ENCODE measurements around the gene ATMIN. TPM values are rescaled to one million over a fixed set of nuclear protein-coding genes. Genes with fewer than 3 reads are reported as not detected.

ATMIN gene
- total and polyA plus RNA-seq, 4 donors = 41.1 to 64.6 (median 58.0) TPM

DNA sequence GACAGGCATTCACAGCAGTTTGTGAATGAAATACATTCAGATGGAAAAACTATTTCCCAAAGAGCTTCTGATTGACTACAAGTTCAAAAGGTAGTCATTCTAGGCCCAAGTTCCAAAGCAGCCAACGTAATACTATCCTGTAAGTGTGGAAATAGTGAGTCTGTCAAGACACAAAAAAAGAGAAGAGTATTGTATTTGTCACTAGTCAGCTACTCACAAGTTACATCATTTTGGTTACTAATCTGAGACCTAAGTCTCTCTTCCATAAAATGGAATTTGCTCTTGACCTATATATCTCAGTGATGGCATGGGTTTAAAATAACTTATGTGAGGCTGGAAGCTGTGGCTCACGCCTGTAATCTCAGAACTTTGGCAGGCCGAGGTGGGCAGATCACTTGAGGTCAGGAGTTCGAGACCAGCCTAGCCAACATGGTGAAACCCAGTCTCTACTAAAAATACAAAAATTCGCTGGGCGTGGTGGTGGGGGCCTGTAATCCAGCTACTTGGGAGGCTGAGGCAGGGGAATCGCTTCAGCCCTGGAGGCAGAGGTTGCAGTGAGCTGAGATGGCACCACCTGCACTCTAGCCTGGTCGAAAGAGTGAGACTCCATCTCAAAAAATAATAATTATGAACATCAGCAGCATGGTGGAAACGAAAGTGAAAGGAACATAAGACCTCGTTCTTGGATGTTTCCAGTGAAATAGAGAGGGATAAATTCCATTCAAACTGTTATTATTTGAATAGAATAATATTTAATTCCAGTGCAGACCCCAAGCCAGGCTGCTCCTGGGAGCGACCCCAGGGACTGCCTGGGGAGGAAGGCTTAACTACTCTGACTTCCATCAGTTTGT is 31.8 kb upstream of the ATMIN start:
- 100% methylated on average over 1 of the region's 11 CpGs for WGBS (ENCODE audit: insufficient coverage)
- Histone ChIP-seq H3K4me3 (ENCODE audit: low read depth, low read length) (no peak overlapping the region), H3K9me3 (ENCODE audit: control insufficient read depth, insufficient read depth, low read length) (no peaks in the 10 kb centered on the region), H3K27me3 (ENCODE audit: control insufficient read depth, insufficient read depth, low read length) (no peaks in the 10 kb centered on the region), H3K27ac (ENCODE audit: low read depth, low read length) (no peak overlapping the region), H3K4me1 (ENCODE audit: control insufficient read depth, insufficient read depth, low read length) (peaks cover 19% of the 10 kb centered on the region), H3K36me3 (ENCODE audit: control insufficient read depth, insufficient read depth, low read length) (no peaks in the 10 kb centered on the region)
- DNase-seq (ENCODE audit: low read depth in 4 of 6, low spot score in 6 of 6) = no peak

DNA sequence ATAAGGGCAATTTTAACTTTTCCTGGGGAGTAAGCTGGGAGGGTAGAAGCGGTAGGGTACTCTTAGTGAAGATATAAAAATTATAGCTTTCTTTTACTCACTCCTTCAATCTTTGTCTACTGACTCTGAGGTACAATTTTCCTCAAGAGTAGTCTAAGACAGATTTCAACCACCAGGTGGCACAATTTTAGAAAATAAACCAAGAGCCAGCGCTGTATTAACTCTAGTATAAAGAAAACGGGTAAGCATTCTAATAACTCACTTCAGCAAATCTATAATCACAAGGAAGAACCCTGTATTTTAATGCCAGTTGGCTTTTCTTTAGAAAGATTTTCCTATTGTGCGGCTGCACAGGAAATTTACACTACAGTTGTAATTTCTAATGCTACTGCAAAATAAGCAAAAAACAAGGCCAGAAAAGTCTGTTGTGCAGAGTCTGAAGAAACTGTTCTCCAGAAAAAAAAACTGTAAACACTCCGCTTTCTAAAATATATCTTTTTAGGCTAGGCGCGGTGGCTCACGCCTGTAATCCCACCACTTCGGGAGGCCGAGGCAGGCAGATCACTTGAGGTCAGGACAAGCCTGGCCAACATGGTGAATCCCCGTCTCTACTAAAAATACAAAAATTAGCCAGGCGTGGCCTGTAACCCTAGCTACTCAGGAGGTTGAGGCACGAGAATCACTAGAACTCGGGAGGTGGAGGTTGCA is 30.8 kb upstream of the ATMIN start:
- no peaks in the 10 kb centered on the region for H3K27me3 ChIP-seq (ENCODE audit: control insufficient read depth, insufficient read depth, low read length)
- H3K36me3 ChIP-seq (ENCODE audit: control insufficient read depth, insufficient read depth, low read length) = no peaks in the 10 kb centered on the region
- no peak overlapping the region for H3K4me3 ChIP-seq (ENCODE audit: low read depth, low read length)
- DNase-seq (ENCODE audit: low read depth in 4 of 6, low spot score in 6 of 6) = peak in 5 of 6 donors; percentile 50 to 92 (median 64)
- WGBS (ENCODE audit: insufficient coverage) = 80% methylated on average over 7 of the region's 14 CpGs
- H3K4me1 ChIP-seq (ENCODE audit: control insufficient read depth, insufficient read depth, low read length) = peaks cover 19% of the 10 kb centered on the region
- H3K27ac ChIP-seq (ENCODE audit: low read depth, low read length) = peak overlapping the region; percentile 42
- no peaks in the 10 kb centered on the region for H3K9me3 ChIP-seq (ENCODE audit: control insufficient read depth, insufficient read depth, low read length)

DNA sequence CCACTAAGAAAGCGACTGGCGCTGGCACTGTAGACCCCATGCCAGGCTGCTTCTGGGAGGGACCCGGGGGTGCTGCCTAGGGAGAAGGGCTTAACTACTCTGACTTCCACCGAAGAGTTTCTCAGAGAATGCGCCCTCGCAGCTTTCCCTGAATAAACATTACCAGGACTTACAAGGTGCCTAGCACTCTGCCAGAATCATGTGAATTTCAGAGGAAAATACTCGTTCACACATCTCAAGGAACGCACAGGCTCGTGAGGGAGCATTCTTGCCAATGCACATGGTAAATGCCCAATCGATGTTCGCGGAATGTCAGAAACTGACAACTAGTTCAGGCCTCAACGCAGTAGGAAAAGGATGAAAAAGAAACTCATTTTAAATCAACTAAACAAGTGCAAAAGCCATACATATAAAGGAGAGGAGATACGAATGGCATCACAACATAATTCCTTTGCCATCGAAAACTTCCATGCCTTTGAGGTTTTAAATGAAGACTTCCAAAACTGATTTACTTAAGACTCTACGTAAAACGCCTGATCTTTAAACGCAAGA is 30.0 kb upstream of the ATMIN start:
- Histone ChIP-seq H3K27ac (ENCODE audit: low read depth, low read length) (peak overlapping the region; percentile 99), H3K36me3 (ENCODE audit: control insufficient read depth, insufficient read depth, low read length) (no peaks in the 10 kb centered on the region), H3K4me3 (ENCODE audit: low read depth, low read length) (peak overlapping the region; percentile 86), H3K27me3 (ENCODE audit: control insufficient read depth, insufficient read depth, low read length) (no peaks in the 10 kb centered on the region), H3K9me3 (ENCODE audit: control insufficient read depth, insufficient read depth, low read length) (no peaks in the 10 kb centered on the region), H3K4me1 (ENCODE audit: control insufficient read depth, insufficient read depth, low read length) (peaks cover 19% of the 10 kb centered on the region)
- DNase-seq (ENCODE audit: low read depth in 4 of 6, low spot score in 6 of 6) = peak in 2 of 6 donors; percentile 10 to 70
- 15% methylated on average over 6 of the region's 18 CpGs for WGBS (ENCODE audit: insufficient coverage)

DNA sequence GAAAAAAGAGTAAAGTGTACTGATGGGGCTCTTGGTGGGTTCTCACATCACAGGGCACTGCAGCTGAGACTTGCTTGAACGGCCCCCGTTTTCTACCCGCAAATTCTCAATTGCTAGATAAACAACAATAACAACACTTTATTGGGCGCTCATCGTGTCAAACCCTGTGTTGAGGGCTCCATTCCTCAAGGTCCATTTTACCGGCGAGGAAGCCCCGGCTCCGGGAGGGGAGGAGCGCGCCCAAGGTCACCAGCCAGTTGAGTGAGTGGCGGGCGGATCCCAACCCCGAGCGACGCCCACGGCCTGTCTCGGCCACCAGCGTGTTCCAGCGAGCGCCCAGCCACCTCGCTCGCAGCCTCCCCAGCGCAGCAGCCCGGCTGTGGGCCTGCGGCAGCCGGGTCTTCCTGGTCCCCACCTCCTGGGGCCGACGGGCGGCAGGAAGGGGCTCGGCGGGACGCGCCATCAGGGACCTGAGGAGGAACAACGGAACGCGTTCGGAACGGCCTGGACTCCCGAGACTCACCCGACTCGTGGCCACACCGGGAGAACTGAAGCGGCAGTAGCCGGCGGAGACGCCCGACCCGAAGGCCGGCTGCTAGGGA is 29.3 kb upstream of the ATMIN start:
- DNase-seq (ENCODE audit: low read depth in 4 of 6, low spot score in 6 of 6) = peak in 1 of 6 donors; percentile 28
- under 1% methylated on average over 50 of the region's 50 CpGs for WGBS (ENCODE audit: insufficient coverage)

DNA sequence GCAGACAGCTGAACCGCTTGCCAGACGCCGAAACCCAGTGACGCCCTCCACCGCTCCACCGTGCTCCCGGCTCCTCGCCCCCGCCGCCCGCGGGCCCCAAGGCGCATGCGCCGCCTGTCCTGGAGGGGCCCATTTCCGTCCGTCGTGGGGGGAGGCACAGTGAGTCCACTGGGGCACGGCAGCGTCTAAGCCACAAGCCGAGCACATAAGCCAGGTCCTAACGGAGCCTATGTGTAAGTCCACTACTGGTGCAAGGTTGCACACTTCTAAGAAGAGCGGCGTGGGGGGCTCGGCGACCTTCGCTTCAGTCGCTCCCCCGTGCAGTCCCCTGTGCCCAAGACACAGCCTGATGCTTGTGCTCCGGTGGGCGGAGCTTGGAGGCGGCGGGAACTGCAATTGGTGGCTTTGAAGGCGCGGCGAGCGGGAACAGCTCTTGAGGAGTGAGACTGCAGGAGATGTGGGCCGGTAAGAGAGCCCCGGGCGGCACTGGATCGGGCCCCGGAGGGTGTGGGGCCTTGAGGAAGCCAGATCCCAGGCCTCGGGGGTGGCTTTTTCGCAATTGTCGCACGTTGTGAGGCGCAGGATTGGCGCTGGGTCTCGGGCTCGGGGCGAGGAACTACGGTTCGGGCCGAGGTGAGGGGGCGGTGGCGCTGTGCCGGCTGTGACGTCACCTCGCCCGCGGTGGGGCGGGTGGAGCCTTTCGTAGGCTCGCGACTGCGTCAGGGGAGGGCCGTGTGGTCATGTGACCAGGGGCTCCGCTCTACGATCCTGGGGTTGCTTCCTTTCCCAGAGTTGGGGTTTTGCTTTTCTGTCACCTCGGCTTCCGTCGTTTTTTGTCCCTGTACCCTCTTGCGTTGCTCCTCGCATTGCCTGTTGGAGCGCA is 28.6 kb upstream of the ATMIN start, which contains the start of the genes CENPN and CMC2:
TSS of gene CENPN (plus strand) at position 402 of the 883 bp plus-strand sequence. CDS start 4,726 bp downstream, outside the sequence.
TSS of gene CMC2 (minus strand) at position 73 of the 883 bp plus-strand sequence. CDS start 9,491 bp downstream, outside the sequence.
- H3K9me3 ChIP-seq (ENCODE audit: control insufficient read depth, insufficient read depth, low read length) = no peaks in the 10 kb centered on the region
- under 1% methylated on average over 75 of the region's 75 CpGs for WGBS (ENCODE audit: insufficient coverage)
- no peaks in the 10 kb centered on the region for H3K36me3 ChIP-seq (ENCODE audit: control insufficient read depth, insufficient read depth, low read length)
- H3K4me3 ChIP-seq (ENCODE audit: low read depth, low read length) = peak within 1 kb of the TSS; percentile 86
- peak within 1 kb of the TSS; percentile 99 for H3K27ac ChIP-seq (ENCODE audit: low read depth, low read length)
- no peaks in the 10 kb centered on the region for H3K27me3 ChIP-seq (ENCODE audit: control insufficient read depth, insufficient read depth, low read length)
- DNase-seq (ENCODE audit: low read depth in 4 of 6, low spot score in 6 of 6) = peak; percentile 96 to 100 (median 98)
- peaks cover 19% of the 10 kb centered on the region for H3K4me1 ChIP-seq (ENCODE audit: control insufficient read depth, insufficient read depth, low read length)

More for the DNA sequence above, 29.3 kb upstream of the ATMIN start:
- Histone ChIP-seq H3K9me3 (ENCODE audit: control insufficient read depth, insufficient read depth, low read length) (no peaks in the 10 kb centered on the region), H3K27ac (ENCODE audit: low read depth, low read length) (peak overlapping the region; percentile 99), H3K4me3 (ENCODE audit: low read depth, low read length) (peak overlapping the region; percentile 86), H3K27me3 (ENCODE audit: control insufficient read depth, insufficient read depth, low read length) (no peaks in the 10 kb centered on the region), H3K4me1 (ENCODE audit: control insufficient read depth, insufficient read depth, low read length) (peaks cover 19% of the 10 kb centered on the region), H3K36me3 (ENCODE audit: control insufficient read depth, insufficient read depth, low read length) (no peaks in the 10 kb centered on the region)

DNA sequence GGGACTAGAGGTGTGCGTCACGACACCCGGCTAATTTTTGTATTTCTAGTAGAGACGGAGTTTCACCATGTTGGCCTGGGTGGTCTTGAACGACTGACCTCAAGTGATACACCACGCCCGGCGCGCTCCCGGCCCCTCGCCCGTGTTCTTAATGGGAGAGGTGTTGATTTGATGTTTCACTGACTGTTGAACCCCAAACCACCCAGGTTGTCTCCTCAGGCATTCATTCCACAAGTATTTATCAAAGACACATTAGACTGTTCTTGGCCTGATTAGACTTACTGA is 27.2 kb upstream of the ATMIN start:
- no peaks in the 10 kb centered on the region for H3K27me3 ChIP-seq (ENCODE audit: control insufficient read depth, insufficient read depth, low read length)
- H3K4me3 ChIP-seq (ENCODE audit: low read depth, low read length) = no peak overlapping the region
- no peaks in the 10 kb centered on the region for H3K36me3 ChIP-seq (ENCODE audit: control insufficient read depth, insufficient read depth, low read length)
- no peak overlapping the region for H3K27ac ChIP-seq (ENCODE audit: low read depth, low read length)
- no peaks in the 10 kb centered on the region for H3K9me3 ChIP-seq (ENCODE audit: control insufficient read depth, insufficient read depth, low read length)
- H3K4me1 ChIP-seq (ENCODE audit: control insufficient read depth, insufficient read depth, low read length) = peaks cover 19% of the 10 kb centered on the region
- no peak for DNase-seq (ENCODE audit: low read depth in 4 of 6, low spot score in 6 of 6)
- 96% methylated on average over 4 of the region's 12 CpGs for WGBS (ENCODE audit: insufficient coverage)

DNA sequence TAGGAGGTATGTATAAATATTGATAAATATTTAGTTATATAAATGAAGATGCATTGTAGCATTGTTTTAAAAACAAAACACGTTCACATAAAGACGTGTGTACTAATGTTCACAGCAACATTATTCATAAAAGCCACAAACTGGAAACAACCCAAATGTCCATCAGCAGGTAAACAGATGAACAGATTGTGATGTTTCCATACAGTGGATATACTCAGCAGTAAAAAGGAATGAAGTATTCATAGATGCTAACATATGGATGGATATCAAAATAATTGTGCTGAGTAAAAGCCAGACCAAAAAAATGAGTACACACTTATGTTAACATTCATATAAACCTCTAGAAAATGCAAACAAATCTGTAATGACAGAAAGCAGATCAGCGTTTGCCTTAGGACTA is 22.7 kb upstream of the ATMIN start:
- no peak overlapping the region for H3K4me3 ChIP-seq (ENCODE audit: low read depth, low read length)
- no peak for DNase-seq (ENCODE audit: low read depth in 4 of 6, low spot score in 6 of 6)
- H3K36me3 ChIP-seq (ENCODE audit: control insufficient read depth, insufficient read depth, low read length) = peaks cover 7% of the 10 kb centered on the region
- H3K4me1 ChIP-seq (ENCODE audit: control insufficient read depth, insufficient read depth, low read length) = peaks cover 7% of the 10 kb centered on the region
- WGBS (ENCODE audit: insufficient coverage) = 100% methylated on average over 1 of the region's 3 CpGs
- no peaks in the 10 kb centered on the region for H3K27me3 ChIP-seq (ENCODE audit: control insufficient read depth, insufficient read depth, low read length)
- no peaks in the 10 kb centered on the region for H3K9me3 ChIP-seq (ENCODE audit: control insufficient read depth, insufficient read depth, low read length)
- no peak overlapping the region for H3K27ac ChIP-seq (ENCODE audit: low read depth, low read length)

DNA sequence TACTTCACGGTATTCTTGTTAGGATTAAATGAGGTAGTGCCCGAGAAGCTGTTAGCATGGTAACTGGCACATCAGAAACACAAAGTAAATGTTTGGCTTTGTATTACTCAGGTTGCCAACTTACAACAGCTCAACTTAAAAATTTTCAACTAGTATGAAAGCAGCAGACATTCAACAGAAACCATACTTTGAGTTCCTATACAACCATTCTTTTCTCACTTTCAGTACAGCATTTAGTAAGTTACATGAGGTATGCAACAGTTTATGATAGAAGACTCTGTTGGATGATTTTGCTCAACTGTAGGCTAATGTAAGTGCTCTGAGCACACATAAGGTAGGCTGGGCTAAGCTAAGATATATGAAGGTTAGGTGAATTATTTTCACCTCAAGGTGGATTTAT is 21.0 kb upstream of the ATMIN start:
- H3K4me3 ChIP-seq (ENCODE audit: low read depth, low read length) = no peak overlapping the region
- H3K27me3 ChIP-seq (ENCODE audit: control insufficient read depth, insufficient read depth, low read length) = no peaks in the 10 kb centered on the region
- H3K4me1 ChIP-seq (ENCODE audit: control insufficient read depth, insufficient read depth, low read length) = peaks cover 2% of the 10 kb centered on the region
- WGBS (ENCODE audit: insufficient coverage) = no CpG with 5 or more reads among the region's 2 CpGs
- H3K9me3 ChIP-seq (ENCODE audit: control insufficient read depth, insufficient read depth, low read length) = no peaks in the 10 kb centered on the region
- no peak overlapping the region for H3K27ac ChIP-seq (ENCODE audit: low read depth, low read length)
- H3K36me3 ChIP-seq (ENCODE audit: control insufficient read depth, insufficient read depth, low read length) = peaks cover 7% of the 10 kb centered on the region
- no peak for DNase-seq (ENCODE audit: low read depth in 4 of 6, low spot score in 6 of 6)

DNA sequence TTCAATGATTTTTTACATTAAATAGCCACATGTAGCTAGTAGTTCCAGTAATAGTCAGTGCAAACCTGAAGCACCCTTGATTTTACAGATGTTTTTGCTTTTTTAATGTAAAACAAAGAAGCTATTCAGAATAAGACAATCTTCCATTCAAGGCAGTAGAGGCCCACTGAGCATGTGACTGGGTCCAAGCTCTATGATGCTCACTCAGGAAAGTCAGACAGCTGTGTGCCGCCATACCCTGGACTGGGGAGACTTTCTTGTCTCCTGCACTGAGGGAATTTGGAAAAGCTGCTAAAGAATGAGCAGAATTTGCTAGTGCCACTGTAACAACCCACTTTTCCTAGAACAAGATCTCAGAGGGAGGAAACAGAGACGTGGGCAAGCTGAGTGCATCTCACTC is 17.1 kb upstream of the ATMIN start:
- Histone ChIP-seq H3K4me3 (ENCODE audit: low read depth, low read length) (no peak overlapping the region), H3K4me1 (ENCODE audit: control insufficient read depth, insufficient read depth, low read length) (peaks cover 2% of the 10 kb centered on the region), H3K9me3 (ENCODE audit: control insufficient read depth, insufficient read depth, low read length) (no peaks in the 10 kb centered on the region), H3K36me3 (ENCODE audit: control insufficient read depth, insufficient read depth, low read length) (peaks cover 18% of the 10 kb centered on the region), H3K27me3 (ENCODE audit: control insufficient read depth, insufficient read depth, low read length) (no peaks in the 10 kb centered on the region), H3K27ac (ENCODE audit: low read depth, low read length) (peak overlapping the region; percentile 65)
- WGBS (ENCODE audit: insufficient coverage) = 57% methylated on average over 1 of the region's 2 CpGs
- DNase-seq (ENCODE audit: low read depth in 4 of 6, low spot score in 6 of 6) = peak in 1 of 6 donors; percentile 36

Measured in spinal cord (tissue), 10 donors.